Transverse colon (tissue), 3 donors: ENCODE measurements around the gene LRRC4C.

ENCODE experiments used
- EP300 ChIP-seq: sonication (generic); formaldehyde crosslinking; IDR thresholded peaks from one replicate; pipeline ENCODE4 v1.6.1; 2017; ENCODE audit warnings: antibody characterized with exemption, low read depth
- POLR2A ChIP-seq: fragments of 450-650 bp; IDR thresholded peaks from one replicate; pipeline ENCODE4 v1.6.1; 2016; ENCODE audit warnings: antibody characterized with exemption, mild to moderate bottlenecking, moderate library complexity
- TF ChIP-seq, protein P1 (sequence below), 5 experiments: fragments of 200-600 bp in 3 of 5; fragments of 450-650 bp in 2 of 5; sonication (generic) in 3 of 5; IDR thresholded peaks; 1 replicate in 2 of 5; 2 replicates in 3 of 5; pipeline ENCODE4 v1.5.1; 2016 to 2017; ENCODE audit warnings: antibody characterized with exemption in 5 of 5, inconsistent platforms in 3 of 5, mild to moderate bottlenecking in 2 of 5, moderate library complexity in 1 of 5

DNA sequence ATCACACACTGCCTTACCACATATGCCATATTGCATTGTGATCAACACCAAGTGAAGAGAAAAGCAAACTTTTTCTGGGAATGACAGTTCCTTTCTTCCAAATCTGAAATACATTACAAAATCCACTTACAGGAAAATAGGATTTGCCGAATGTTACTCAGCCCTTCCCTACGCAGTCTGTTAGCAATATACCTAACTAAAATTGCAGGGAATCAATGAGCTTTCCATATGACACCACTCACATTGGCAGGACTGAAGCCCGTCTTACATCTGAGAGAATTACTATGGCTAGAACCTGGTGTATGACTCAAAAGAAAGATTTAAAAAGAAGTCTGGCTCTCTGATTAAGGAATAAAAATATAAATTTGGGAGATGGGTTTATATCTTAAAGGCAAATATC, 136.0 kb downstream of the LRRC4C start:
- TF ChIP-seq, protein P1, sequence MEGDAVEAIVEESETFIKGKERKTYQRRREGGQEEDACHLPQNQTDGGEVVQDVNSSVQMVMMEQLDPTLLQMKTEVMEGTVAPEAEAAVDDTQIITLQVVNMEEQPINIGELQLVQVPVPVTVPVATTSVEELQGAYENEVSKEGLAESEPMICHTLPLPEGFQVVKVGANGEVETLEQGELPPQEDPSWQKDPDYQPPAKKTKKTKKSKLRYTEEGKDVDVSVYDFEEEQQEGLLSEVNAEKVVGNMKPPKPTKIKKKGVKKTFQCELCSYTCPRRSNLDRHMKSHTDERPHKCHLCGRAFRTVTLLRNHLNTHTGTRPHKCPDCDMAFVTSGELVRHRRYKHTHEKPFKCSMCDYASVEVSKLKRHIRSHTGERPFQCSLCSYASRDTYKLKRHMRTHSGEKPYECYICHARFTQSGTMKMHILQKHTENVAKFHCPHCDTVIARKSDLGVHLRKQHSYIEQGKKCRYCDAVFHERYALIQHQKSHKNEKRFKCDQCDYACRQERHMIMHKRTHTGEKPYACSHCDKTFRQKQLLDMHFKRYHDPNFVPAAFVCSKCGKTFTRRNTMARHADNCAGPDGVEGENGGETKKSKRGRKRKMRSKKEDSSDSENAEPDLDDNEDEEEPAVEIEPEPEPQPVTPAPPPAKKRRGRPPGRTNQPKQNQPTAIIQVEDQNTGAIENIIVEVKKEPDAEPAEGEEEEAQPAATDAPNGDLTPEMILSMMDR (IDR thresholded peaks at IDR 0.05): no peak
- TF ChIP-seq EP300: no peak
- no peak for TF ChIP-seq POLR2A
